ENCODE measurements around the gene CASKIN1.

GRCh38 chr16:2196162-2196980 is at the start of gene CASKIN1:
- TF ChIP-seq, protein P1, sequence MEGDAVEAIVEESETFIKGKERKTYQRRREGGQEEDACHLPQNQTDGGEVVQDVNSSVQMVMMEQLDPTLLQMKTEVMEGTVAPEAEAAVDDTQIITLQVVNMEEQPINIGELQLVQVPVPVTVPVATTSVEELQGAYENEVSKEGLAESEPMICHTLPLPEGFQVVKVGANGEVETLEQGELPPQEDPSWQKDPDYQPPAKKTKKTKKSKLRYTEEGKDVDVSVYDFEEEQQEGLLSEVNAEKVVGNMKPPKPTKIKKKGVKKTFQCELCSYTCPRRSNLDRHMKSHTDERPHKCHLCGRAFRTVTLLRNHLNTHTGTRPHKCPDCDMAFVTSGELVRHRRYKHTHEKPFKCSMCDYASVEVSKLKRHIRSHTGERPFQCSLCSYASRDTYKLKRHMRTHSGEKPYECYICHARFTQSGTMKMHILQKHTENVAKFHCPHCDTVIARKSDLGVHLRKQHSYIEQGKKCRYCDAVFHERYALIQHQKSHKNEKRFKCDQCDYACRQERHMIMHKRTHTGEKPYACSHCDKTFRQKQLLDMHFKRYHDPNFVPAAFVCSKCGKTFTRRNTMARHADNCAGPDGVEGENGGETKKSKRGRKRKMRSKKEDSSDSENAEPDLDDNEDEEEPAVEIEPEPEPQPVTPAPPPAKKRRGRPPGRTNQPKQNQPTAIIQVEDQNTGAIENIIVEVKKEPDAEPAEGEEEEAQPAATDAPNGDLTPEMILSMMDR (IDR thresholded peaks at IDR 0.05) = no peak
- no peak for TF ChIP-seq POLR2A (IDR thresholded peaks at IDR 0.05)
